ENCODE data around the gene TMEM167A.

DNA sequence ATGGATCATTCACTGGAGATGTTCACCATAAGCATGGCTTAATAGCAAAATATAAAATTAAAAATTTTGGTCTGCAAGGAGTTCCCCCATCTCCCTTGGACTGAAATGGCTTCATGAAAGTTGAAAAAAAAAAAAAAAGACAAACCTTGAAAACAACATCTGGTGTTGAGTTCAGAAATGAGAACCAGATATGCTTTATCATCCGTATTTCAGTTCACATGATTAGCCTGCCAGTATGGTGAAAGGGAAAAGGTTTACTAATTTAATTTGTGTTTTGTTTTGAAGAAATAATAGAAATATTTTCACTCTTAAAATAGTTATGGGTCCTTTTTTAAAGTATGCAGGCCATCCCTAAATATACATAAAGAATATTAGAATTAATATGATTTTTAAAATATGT is 67.8 kb downstream of the TMEM167A start:
- no peak for TF ChIP-seq EZH2 (IDR thresholded peaks at IDR 0.05; ENCODE audit: insufficient read depth, poor library complexity, severe bottlenecking)
- TF ChIP-seq EZH2phosphoT487 (IDR thresholded peaks at IDR 0.05; ENCODE audit: insufficient read depth, low read depth), result no peak
